K562 (cell line): Measurements from ENCODE around the gene EZH1. TPM values are rescaled to one million over a fixed set of nuclear protein-coding genes. Genes with fewer than 3 reads are reported as not detected.

ENCODE experiments used
- ATF1 ChIP-seq, 2 experiments: fragments of 450-650 bp in 1 of 2; IDR thresholded peaks; 2 replicates each; pipeline ENCODE4 v1.6.1; 2016; ENCODE audit warnings: missing compliant biosample characterization in 1 of 2, missing genetic modification characterization in 1 of 2
- ELF4 ChIP-seq: fragments of 450-650 bp; formaldehyde crosslinking; IDR thresholded peaks from 2 replicates; pipeline ENCODE4 v1.4.0; 2022; ENCODE audit warnings: missing genetic modification characterization
- FOXK2 ChIP-seq, 2 experiments: fragments of 450-650 bp; IDR thresholded peaks in 1 of 2; conservative IDR thresholded peaks in 1 of 2; 2 replicates each; pipeline ENCODE4 v1.6.1; 2016; ENCODE audit warnings: low read depth in 2 of 2, mild to moderate bottlenecking in 1 of 2
- HEY1 ChIP-seq: fragments of 250-450 bp; sonication (Bioruptor Pico); IDR thresholded peaks from 2 replicates; pipeline ENCODE4 v1.5.0; 2020; ENCODE audit warnings: mild to moderate bottlenecking, moderate library complexity, borderline replicate concordance
- ILK ChIP-seq: fragments of 450-650 bp; IDR thresholded peaks from 2 replicates; pipeline ENCODE4 v1.6.1; 2016; ENCODE audit warnings: missing genetic modification characterization, low read depth, mild to moderate bottlenecking, missing compliant biosample characterization, moderate library complexity, borderline replicate concordance
- NBN ChIP-seq: fragments of 450-650 bp; IDR thresholded peaks from 2 replicates; pipeline ENCODE4 v1.6.1; 2016; ENCODE audit warnings: low read depth, mild to moderate bottlenecking
- PHF20 ChIP-seq: fragments of 450-650 bp; IDR thresholded peaks from 2 replicates; pipeline ENCODE4 v1.6.1; 2018; ENCODE audit not compliant: partially characterized antibody
- SREBF2 ChIP-seq: sonication (generic); formaldehyde crosslinking; IDR thresholded peaks from 2 replicates; pipeline ENCODE4 v1.4.0; 2020; ENCODE audit warnings: mild to moderate bottlenecking, missing genetic modification reagents
- TAF15 ChIP-seq: fragments of 200-400 bp; formaldehyde crosslinking; IDR thresholded peaks from 2 replicates; pipeline ENCODE4 v1.6.1; 2017; ENCODE audit warnings: mild to moderate bottlenecking, low read depth, low read length, moderate library complexity
- ZHX1 ChIP-seq: fragments of 150-350 bp; conservative IDR thresholded peaks from 2 replicates; pipeline ENCODE4 v1.6.1; 2014; ENCODE audit warnings: low read length
- ZNF324 ChIP-seq: fragments of 250-450 bp; sonication (Bioruptor Pico); IDR thresholded peaks from 2 replicates; pipeline ENCODE4 v1.4.0; 2020; ENCODE audit warnings: mild to moderate bottlenecking
- ZNF407 ChIP-seq: fragments of 450-650 bp; IDR thresholded peaks from 2 replicates; pipeline ENCODE4 v1.6.1; 2016; ENCODE audit warnings: low read depth
- polyA plus RNA-seq, 8 experiments: library from polyadenylated mRNA; depleted of rRNA in 4 of 8; stranded (reverse) in 5 of 8; unstranded in 3 of 8; fragments of >200 nt; fragmentation: Nextera tagmentation in 2 of 8; fragmentation: Illumina TruSeq in 1 of 8; extraction: Ambion mirVana in 2 of 8; extraction: Trizol in 1 of 8; gene quantifications; 2 replicates each; pipeline versions ENCODE4 v1.2.1 to v1.2.3, GENCODE V29; 2011 to 2014; ENCODE audit warnings: inconsistent platforms in 1 of 8, missing spikeins in 1 of 8
- total RNA-seq, 7 experiments: library from RNA; depleted of rRNA in 6 of 7; stranded (reverse); fragments of >200 nt in 6 of 7; fragmentation: Illumina TruSeq in 2 of 7; extraction: Trizol in 2 of 7; gene quantifications; 2 replicates each; pipeline versions ENCODE4 v1.2.1 to v1.2.3, GENCODE V29; 2011 to 2021; ENCODE audit warnings: low replicate concordance in 1 of 7

EZH1 gene
- total and polyA plus RNA-seq, 9 of the 15 experiments (the other 6 are each of a cell fraction or from before 2014, with no cell fraction given): 8.6 to 40.8 (median 22.9) TPM

- TF ChIP-seq SREBF2: no peak
- TF ChIP-seq ZNF324 (CRISPR knock-in tag): no peak
- TF ChIP-seq ZHX1: no peak
- TF ChIP-seq ILK (tag): no peak
- no peak for TF ChIP-seq NBN
- no peak for TF ChIP-seq TAF15
- no peak for TF ChIP-seq HEY1
- no peak for TF ChIP-seq ZNF407
- no peak for TF ChIP-seq ATF1 (CRISPR knock-in tag; IDR thresholded peaks at IDR 0.05)
- TF ChIP-seq ATF1 (tag; IDR thresholded peaks at IDR 0.05): no peak
- TF ChIP-seq PHF20: no peak
- TF ChIP-seq FOXK2 (conservative IDR thresholded peaks at IDR 0.05 in 1 of 2, IDR thresholded peaks at IDR 0.05 in 1 of 2; ENCODE audit: low read depth in 2 of 2): peak; percentile 55 to 74; a peak in 3 of 4 replicates
- TF ChIP-seq ELF4 (CRISPR knock-in tag): no peak
Measured at GRCh38 chr17:42775534-42776098, 30.8 kb upstream of the EZH1 start (continued).
